Kidney (tissue), 14 donors: ENCODE measurements around the gene RPS19BP1. TPM values are rescaled to one million over a fixed set of nuclear protein-coding genes. Genes with fewer than 3 reads are reported as not detected.

ENCODE experiments used
- DNase-seq, 5 donors: peaks; one replicate each; pipeline ENCODE4 v3.0.0-alpha.2; 2013 to 2020
- FAIRE-seq: peaks from 2 replicates; lab custom pipeline; 2012; peaks lifted over from hg19 to GRCh38; lab: Jason Lieb, UNC
- H3K27ac ChIP-seq, 2 donors: one replicate each; pipeline ENCODE4 v1.7.0; 2013; ENCODE audit warnings: low read depth in 2 of 2, low read length in 2 of 2, inconsistent platforms in 1 of 2
- H3K27me3 ChIP-seq: one replicate; pipeline ENCODE4 v1.7.1; 2013; ENCODE audit warnings: low read length, inconsistent platforms; ENCODE audit not compliant: control insufficient read depth, insufficient read depth
- H3K36me3 ChIP-seq, 3 donors: one replicate each; pipeline versions ENCODE4 v1.7.0 to v1.7.1; 2013; ENCODE audit warnings: low read length in 3 of 3, control low read depth in 1 of 3, inconsistent platforms in 1 of 3; ENCODE audit not compliant: insufficient read depth in 3 of 3, control insufficient read depth in 2 of 3
- H3K4me1 ChIP-seq, 3 donors: one replicate each; pipeline versions ENCODE4 v1.7.0 to v1.7.1; 2013; ENCODE audit warnings: low read length in 3 of 3, inconsistent platforms in 1 of 3, low read depth in 1 of 3; ENCODE audit not compliant: control insufficient read depth in 2 of 3, insufficient read depth in 2 of 3
- H3K4me3 ChIP-seq, 3 donors: one replicate each; pipeline versions ENCODE4 v1.7.0 to v1.8.1; 2013; ENCODE audit warnings: low read length in 3 of 3, control low read depth in 1 of 3, inconsistent platforms in 1 of 3
- H3K9ac ChIP-seq, 3 donors: one replicate each; pipeline versions ENCODE4 v1.7.0 to v1.7.1; 2013; ENCODE audit warnings: low read length in 3 of 3, control low read depth in 1 of 3, inconsistent platforms in 1 of 3
- H3K9me3 ChIP-seq, 3 donors: one replicate each; pipeline versions ENCODE4 v1.7.0 to v1.7.1; 2013; ENCODE audit warnings: low read length in 3 of 3, control low read depth in 1 of 3, inconsistent platforms in 1 of 3; ENCODE audit not compliant: control insufficient read depth in 2 of 3, insufficient read depth in 1 of 3
- CTCF ChIP-seq: IDR thresholded peaks from 3 replicates; pipeline ENCODE4 v1.5.1; 2012; ENCODE audit warnings: mild to moderate bottlenecking, moderate library complexity, borderline replicate concordance; ENCODE audit not compliant: insufficient read depth; ENCODE audit errors: extremely low read depth
- intact Hi-C: fragments of 100-400 bp; cut with DNase I; formaldehyde crosslinking; loops from one replicate; pipeline ENCODE4 v1.11.1; 2022
- polyA plus RNA-seq: library from polyadenylated mRNA; stranded (reverse); fragments of 350-450 nt; fragmentation: Illumina TruSeq; extraction: RNeasy Lipid Tissue Mini Kit (QIAGEN cat#74804); gene quantifications from one replicate; pipeline ENCODE4 v1.2.3, GENCODE V29; 2014; ENCODE audit warnings: low read depth, low replicate concordance; ENCODE audit not compliant: insufficient read depth
- total RNA-seq: library from RNA; stranded (reverse); fragmentation: NEBNext Ultra II Directional; extraction: Animal tissue kit (Norgen Biotek cat#: 25700); gene quantifications from one replicate; pipeline ENCODE4 v1.2.1, GENCODE V29; 2021
- donor health status: control.
- donor health status: control.
- donor health status: control.
- donor health status: control.
- donor health status: control.
- donor health status: DM: yes; HTN: yes; CAD: no.
- donor health status: Normal renal cell carcinoma (clear cell type).

RPS19BP1 gene
- total and polyA plus RNA-seq, 2 donors from 2014 or later = 51.8 to 180 TPM

GRCh38 chr22:39514373-39514973 lies 18.1 kb downstream of the RPS19BP1 start:
- Histone ChIP-seq H3K4me1 (peaks cover 5 to 17% (median 5%) of the 10 kb centered on the region in 3 donors), H3K36me3 (peaks cover 11 to 46% (median 41%) of the 10 kb centered on the region in 3 donors), H3K27me3 (no peaks in the 10 kb centered on the region), H3K9ac (no peak overlapping the region), H3K27ac (no peak overlapping the region), H3K9me3 (no peaks in the 10 kb centered on the region), H3K4me3 (no peak overlapping the region)
- DNase-seq (peak in 4 of 5 donors; percentile 48 to 69 (median 62)), FAIRE-seq (no peak)
- peak; percentile 54 for TF ChIP-seq CTCF
- intact Hi-C loops = loop anchor here (10.0 kb wide), 1 partner anchor 110 kb away; no protein-coding TSS in a partner anchor

- TF ChIP-seq CTCF = no peak
- FAIRE-seq (no peak), DNase-seq (peak in 1 of 5 donors; percentile 75)
- H3K36me3 ChIP-seq = peaks cover 12 to 50% (median 44%) of the 10 kb centered on the region in 3 donors
- no peaks in the 10 kb centered on the region for H3K9me3 ChIP-seq
- intact Hi-C loops = loop anchor here (10.0 kb wide), 1 partner anchor 109 kb away; no protein-coding TSS in a partner anchor
- H3K27me3 ChIP-seq = no peaks in the 10 kb centered on the region
- no peak overlapping the region for H3K9ac ChIP-seq
- no peak overlapping the region for H3K27ac ChIP-seq
- no peak overlapping the region for H3K4me3 ChIP-seq
- H3K4me1 ChIP-seq = peaks cover 2 to 12% (median 3%) of the 10 kb centered on the region in 3 donors
Measured at GRCh38 chr22:39513791-39514190, 18.8 kb downstream of the RPS19BP1 start.

GRCh38 chr22:39512026-39512425 lies 20.5 kb downstream of the RPS19BP1 start:
- Histone ChIP-seq H3K4me1 (peaks cover 0 to 7% (median 0%) of the 10 kb centered on the region in 3 donors), H3K9ac (no peak overlapping the region), H3K27ac (no peak overlapping the region), H3K27me3 (no peaks in the 10 kb centered on the region), H3K4me3 (no peak overlapping the region), H3K36me3 (peaks cover 12 to 58% (median 44%) of the 10 kb centered on the region in 3 donors), H3K9me3 (no peaks in the 10 kb centered on the region)
- no peak for FAIRE-seq
- intact Hi-C loops = loop anchor here (10.0 kb wide), 1 partner anchor 107 kb away; no protein-coding TSS in a partner anchor
- no peak for TF ChIP-seq CTCF
- DNase-seq = peak in 1 of 5 donors; percentile 65
